GM12878 (cell line): Measurements from ENCODE around the gene CNNM4. TPM values are rescaled to one million over a fixed set of nuclear protein-coding genes. Genes with fewer than 3 reads are reported as not detected.

Experiments used
- ATAC-seq: fragments of 200-7000 bp; cut with Tn5 transposase; 3 replicates; pipeline ENCODE4 v1.9.1; 2020; ENCODE audit warnings: mild to moderate bottlenecking, moderate library complexity
- BruUV-seq: library from RNA; stranded (reverse); fragments of 400-500 nt; replicated peaks from 2 replicates; lab custom pipeline; 2021; lab: Mats Ljungman, UMichigan
- CTCF ChIA-PET: fragments of 300-600 bp; sonication (Branson Sonifier 250); formaldehyde crosslinking; extraction: SDS; loops from one replicate; lab custom pipeline; 2021; ENCODE audit warnings: inconsistent platforms; lab: Yijun Ruan, JAX
- POLR2A ChIA-PET: fragments of 350-600 bp; formaldehyde crosslinking; extraction: SDS; loops from one replicate; lab custom pipeline; 2021; ENCODE audit warnings: inconsistent platforms; lab: Charles Lee
- RAD21 ChIA-PET: fragments of 300-600 bp; sonication (Branson Sonifier 250); formaldehyde crosslinking; loops from one replicate; lab custom pipeline; 2023; ENCODE audit warnings: antibody characterized with exemption; ENCODE audit not compliant: unreplicated experiment; lab: Charles Lee
- SMC1A ChIA-PET: fragments of 300-600 bp; sonication (Branson Sonifier 250); formaldehyde crosslinking; loops from one replicate; lab custom pipeline; 2023; ENCODE audit not compliant: unreplicated experiment, uncharacterized antibody; lab: Charles Lee
- DNase-seq: peaks from one replicate; pipeline ENCODE4 v3.0.0-alpha.2; 2011; ENCODE audit warnings: low read depth, low spot score
- FAIRE-seq: peaks from 3 replicates; lab custom pipeline; 2011; peaks lifted over from hg19 to GRCh38; lab: Jason Lieb, UNC
- H2AFZ ChIP-seq: 2 replicates; pipeline ENCODE4 v1.6.0; 2011; ENCODE audit warnings: low read depth, low read length, control low read depth; ENCODE audit not compliant: control insufficient read depth
- H3K27ac ChIP-seq: 2 replicates; pipeline ENCODE4 v1.5.1; 2011; ENCODE audit warnings: control low read depth; ENCODE audit not compliant: control insufficient read depth, insufficient read depth
- H3K27me3 ChIP-seq, 2 experiments: replicated peaks in 1 of 2; 2 replicates each; pipeline versions ENCODE4 v1.6.0 to v1.6.1; 2011; ENCODE audit warnings: low read length in 1 of 2; ENCODE audit not compliant: control insufficient read depth in 2 of 2, insufficient read depth in 2 of 2
- H3K36me3 ChIP-seq, 2 experiments: 2 replicates each; pipeline ENCODE4 v1.5.1; 2011; ENCODE audit warnings: low read length in 1 of 2; ENCODE audit not compliant: control insufficient read depth in 2 of 2, insufficient read depth in 2 of 2
- H3K4me1 ChIP-seq: 2 replicates; pipeline ENCODE4 v1.6.1; 2011; ENCODE audit warnings: mild to moderate bottlenecking, low read length, moderate library complexity, mixed read lengths; ENCODE audit not compliant: control insufficient read depth, insufficient read depth
- H3K4me2 ChIP-seq: 2 replicates; pipeline ENCODE4 v1.6.0; 2011; ENCODE audit warnings: control low read depth; ENCODE audit not compliant: control insufficient read depth, insufficient read depth
- H3K4me3 ChIP-seq: fragments of 200-600 bp; sonication (generic); 2 replicates; pipeline ENCODE4 v1.5.1; 2016
- H3K79me2 ChIP-seq: 2 replicates; pipeline ENCODE4 v1.6.0; 2011; ENCODE audit warnings: low read length; ENCODE audit not compliant: control insufficient read depth, insufficient read depth
- H3K9ac ChIP-seq: 2 replicates; pipeline ENCODE4 v1.8.0; 2011; ENCODE audit warnings: low read length, control low read depth, mixed read lengths; ENCODE audit not compliant: control insufficient read depth, insufficient read depth
- H3K9me3 ChIP-seq: replicated peaks from 3 replicates; pipeline ENCODE4 v1.5.1; 2011; ENCODE audit warnings: mild to moderate bottlenecking, low read length; ENCODE audit not compliant: control insufficient read depth, insufficient read depth
- H4K20me1 ChIP-seq: 2 replicates; pipeline ENCODE4 v1.6.0; 2011; ENCODE audit not compliant: control insufficient read depth, insufficient read depth
- ATF2 ChIP-seq: IDR thresholded peaks from 2 replicates; pipeline ENCODE4 v1.6.1; 2012; ENCODE audit warnings: low read length, inconsistent platforms
- ATF7 ChIP-seq: fragments of 450-650 bp; IDR thresholded peaks from 2 replicates; pipeline ENCODE4 v1.6.1; 2016; ENCODE audit warnings: low read depth, mild to moderate bottlenecking
- BHLHE40 ChIP-seq, 2 experiments: fragments of 450-650 bp in 1 of 2; IDR thresholded peaks; 2 replicates each; pipeline ENCODE4 v1.6.1; 2011 to 2017; ENCODE audit warnings: low read depth in 2 of 2, borderline replicate concordance in 1 of 2, improper control_type of control experiment in 1 of 2, low read length in 1 of 2, mild to moderate bottlenecking in 1 of 2
- BMI1 ChIP-seq: fragments of 450-650 bp; IDR thresholded peaks from 2 replicates; pipeline ENCODE4 v1.6.1; 2016; ENCODE audit warnings: mild to moderate bottlenecking, moderate library complexity, borderline replicate concordance
- JUND ChIP-seq: IDR thresholded peaks from 2 replicates; pipeline ENCODE4 v1.6.1; 2012; ENCODE audit warnings: low read depth, mild to moderate bottlenecking, low read length, improper control_type of control experiment, moderate library complexity
- NFYA ChIP-seq: IDR thresholded peaks from 2 replicates; pipeline ENCODE4 v1.6.1; 2011; ENCODE audit warnings: low read depth, mild to moderate bottlenecking, low read length, improper control_type of control experiment, borderline replicate concordance
- POLR2A ChIP-seq: IDR thresholded peaks from 2 replicates; pipeline ENCODE4 v1.6.1; 2011; ENCODE audit warnings: low read depth, mild to moderate bottlenecking, low read length
- RBBP5 ChIP-seq: fragments of 200-600 bp; sonication (generic); conservative IDR thresholded peaks from 2 replicates; pipeline ENCODE4 v1.6.1; 2016
- RFX5 ChIP-seq: IDR thresholded peaks from 2 replicates; pipeline ENCODE4 v1.6.1; 2011; ENCODE audit warnings: low read depth, low read length, improper control_type of control experiment
- SIX5 ChIP-seq: IDR thresholded peaks from 2 replicates; pipeline ENCODE4 v1.6.1; 2011; ENCODE audit warnings: mild to moderate bottlenecking, low read depth, low read length, moderate library complexity; ENCODE audit not compliant: severe bottlenecking
- SPI1 ChIP-seq: IDR thresholded peaks from 2 replicates; pipeline ENCODE4 v1.6.1; 2011; ENCODE audit warnings: low read depth, mild to moderate bottlenecking, low read length, moderate library complexity, borderline replicate concordance; ENCODE audit not compliant: insufficient read depth
- SRF ChIP-seq, 2 experiments: IDR thresholded peaks; 2 replicates each; pipeline ENCODE4 v1.6.1; 2011; ENCODE audit warnings: low read depth in 2 of 2, low read length in 2 of 2, mild to moderate bottlenecking in 1 of 2, moderate library complexity in 1 of 2
- STAT1 ChIP-seq: fragments of 450-650 bp; conservative IDR thresholded peaks from 2 replicates; pipeline ENCODE4 v1.6.1; 2014; ENCODE audit warnings: antibody characterized with exemption, mild to moderate bottlenecking
- SUPT20H ChIP-seq: IDR thresholded peaks from 2 replicates; pipeline ENCODE4 v1.6.1; 2011; ENCODE audit warnings: low read depth, mild to moderate bottlenecking, low read length, moderate library complexity, borderline replicate concordance; ENCODE audit not compliant: control insufficient read depth
- YBX1 ChIP-seq: fragments of 450-650 bp; IDR thresholded peaks from 2 replicates; pipeline ENCODE4 v1.6.1; 2016; ENCODE audit warnings: antibody characterized with exemption
- ZNF207 ChIP-seq: fragments of 450-650 bp; IDR thresholded peaks from 2 replicates; pipeline ENCODE4 v1.6.1; 2014; ENCODE audit warnings: antibody characterized with exemption, mild to moderate bottlenecking, borderline replicate concordance
- ZNF217 ChIP-seq: fragments of 450-650 bp; IDR thresholded peaks from 2 replicates; pipeline ENCODE4 v1.6.1; 2017; ENCODE audit warnings: antibody characterized with exemption, mild to moderate bottlenecking
- ZNF622 ChIP-seq: fragments of 450-650 bp; IDR thresholded peaks from 2 replicates; pipeline ENCODE4 v1.6.1; 2017; ENCODE audit warnings: mild to moderate bottlenecking, inconsistent platforms
- WGBS: methylation state at CpG from one replicate; pipeline ENCODE4 v1.1.6; 2016; ENCODE audit warnings: low lambda C conversion rate; ENCODE audit not compliant: insufficient replicate concordance, insufficient coverage; ENCODE audit errors: missing lambda C conversion rate; 5-methylcytosine and 5-hydroxymethylcytosine counted together
- in situ Hi-C: fragments of 300-500 bp; cut with MboI; formaldehyde crosslinking; loops from 9 replicates; pipeline ENCODE4 v1.14.3; 2018; ENCODE audit warnings: mixed read lengths
- intact Hi-C: fragments of 100-400 bp; cut with micrococcal nuclease; formaldehyde crosslinking; loops from one replicate; pipeline ENCODE4 v1.14.2; 2022; ENCODE audit not compliant: unreplicated experiment
- polyA plus RNA-seq, 11 experiments: library from polyadenylated mRNA; depleted of rRNA in 4 of 11; unstranded in 6 of 11; stranded (reverse) in 5 of 11; fragments of >200 nt; fragmentation: Nextera tagmentation in 4 of 11; fragmentation: Illumina TruSeq in 1 of 11; extraction: Ambion mirVana in 4 of 11; extraction: Trizol in 1 of 11; gene quantifications; 1 replicate in 1 of 11; 2 replicates in 10 of 11; pipeline versions ENCODE4 v1.2.1 to v1.2.3, GENCODE V29; 2011 to 2016; ENCODE audit warnings: inconsistent platforms in 2 of 11, missing spikeins in 2 of 11, low read depth in 1 of 11
- total RNA-seq, 4 experiments: library from RNA; depleted of rRNA in 3 of 4; stranded (reverse); fragments of >200 nt in 3 of 4; fragmentation: Illumina TruSeq in 1 of 4; extraction: Trizol in 1 of 4; gene quantifications; 2 replicates each; pipeline versions ENCODE4 v1.2.1 to v1.2.3, GENCODE V29; 2013 to 2021

CNNM4 gene
- total and polyA plus RNA-seq, 10 of the 15 experiments (the other 5 are each of a cell fraction or from before 2014, with no cell fraction given) = 2.4 to 13.8 (median 8.1) TPM

GRCh38 chr2:96787411-96787810 is 26.7 kb downstream of the CNNM4 start:
- no peaks in the 10 kb centered on the region for H3K9me3 ChIP-seq
- TF ChIP-seq STAT1 = no peak
- TF ChIP-seq ATF7 = no peak
- TF ChIP-seq YBX1 = no peak
- TF ChIP-seq SIX5 = no peak
- no peak for TF ChIP-seq SPI1
- DNase-seq (no peak), ATAC-seq (no peak), FAIRE-seq (no peak)
- H3K27me3 ChIP-seq = no peaks in the 10 kb centered on the region
- ChIA-PET POLR2A (interaction anchor here (1.0 kb wide), 1 partner anchor 9 kb away, joined by 4 read pairs; no protein-coding TSS in a partner anchor), CTCF (interaction anchor here (0.9 kb wide), 1 partner anchor 24 kb away, joined by 5 read pairs; no protein-coding TSS in a partner anchor), SMC1A (interaction anchor here (0.6 kb wide), 1 partner anchor 27 kb away, joined by 3 read pairs; no protein-coding TSS in a partner anchor), RAD21 (interaction anchor here (1.4 kb wide), 1 partner anchor 14 kb away, joined by 4 read pairs; no protein-coding TSS in a partner anchor)
- no peaks in the 10 kb centered on the region; the same call in 1 of the 2 replicates for H3K79me2 ChIP-seq
- no TSS peak for BruUV-seq
- intact Hi-C loops (no loop called here), in situ Hi-C loops (no loop called here)
- no peak overlapping the region for H3K4me2 ChIP-seq
- no peak overlapping the region for H3K27ac ChIP-seq
- no peak overlapping the region for H3K9ac ChIP-seq
- no peaks in the 10 kb centered on the region for H3K36me3 ChIP-seq
- H2AFZ ChIP-seq = no peak overlapping the region
- H4K20me1 ChIP-seq = no peaks in the 10 kb centered on the region
- H3K4me3 ChIP-seq = no peak overlapping the region
- WGBS = 91% methylated on average over 3 of the region's 3 CpGs
- H3K4me1 ChIP-seq = no peaks in the 10 kb centered on the region

- no peak overlapping the region for H3K27ac ChIP-seq
- BruUV-seq = no TSS peak
- ATAC-seq (no peak), FAIRE-seq (no peak), DNase-seq (no peak)
- CTCF ChIA-PET = no interaction called here
- no peaks in the 10 kb centered on the region for H4K20me1 ChIP-seq
- no peaks in the 10 kb centered on the region for H3K36me3 ChIP-seq
- SMC1A ChIA-PET = no interaction called here
- intact Hi-C loops (no loop called here), in situ Hi-C loops (no loop called here)
- no peak overlapping the region for H3K9ac ChIP-seq
- 85% methylated on average over 17 of the region's 17 CpGs for WGBS
- POLR2A ChIA-PET = no interaction called here
- H3K4me3 ChIP-seq = no peak overlapping the region
- RAD21 ChIA-PET = no interaction called here
- H3K4me1 ChIP-seq = no peaks in the 10 kb centered on the region
- H3K9me3 ChIP-seq = no peaks in the 10 kb centered on the region
- H3K27me3 ChIP-seq = no peaks in the 10 kb centered on the region
- H2AFZ ChIP-seq = no peak overlapping the region
- no peak overlapping the region for H3K4me2 ChIP-seq
- no peaks in the 10 kb centered on the region; the same call in 1 of the 2 replicates for H3K79me2 ChIP-seq
- TF ChIP-seq ZNF622 = no peak
- TF ChIP-seq POLR2A = no peak
- TF ChIP-seq JUND = no peak
- no peak for TF ChIP-seq SUPT20H
- no peak for TF ChIP-seq NFYA
- TF ChIP-seq BMI1 = no peak
- no peak for TF ChIP-seq STAT1
- no peak for TF ChIP-seq RFX5
- TF ChIP-seq BHLHE40 (IDR thresholded peaks at IDR 0.05; ENCODE audit: borderline replicate concordance in 1 of 2, low read depth in 2 of 2, low read length in 1 of 2) = no peak
- no peak for TF ChIP-seq ZNF207
- no peak for TF ChIP-seq ZNF217
- TF ChIP-seq RBBP5 = no peak
- no peak for TF ChIP-seq ATF2
- no peak for TF ChIP-seq YBX1
- TF ChIP-seq SRF (IDR thresholded peaks at IDR 0.05; ENCODE audit: low read depth in 2 of 2, low read length in 2 of 2) = no peak
Measured at GRCh38 chr2:96788442-96789244, 27.9 kb downstream of the CNNM4 start.
